PC-9 (cell line): Measurements from ENCODE around the gene ADH5. TPM values are rescaled to one million over a fixed set of nuclear protein-coding genes. Genes with fewer than 3 reads are reported as not detected.

Experiments used
- BruUV-seq: library from RNA; stranded (reverse); fragments of 400-500 nt; replicated peaks from 2 replicates; lab custom pipeline; 2021; lab: Mats Ljungman, UMichigan
- CTCF ChIA-PET: fragments of 300-600 bp; sonication (Branson Sonifier 250); formaldehyde crosslinking; loops from one replicate; lab custom pipeline; 2022; ENCODE audit warnings: antibody characterized with exemption; lab: Charles Lee
- POLR2A ChIA-PET: fragments of 300-600 bp; sonication (Branson Sonifier 250); formaldehyde crosslinking; loops from one replicate; lab custom pipeline; 2022; ENCODE audit warnings: antibody characterized with exemption; ENCODE audit not compliant: unreplicated experiment; lab: Charles Lee
- DNase-seq, 2 experiments: peaks; one replicate each; pipeline versions ENCODE4 v3.0.0 to v3.0.0-alpha.2; 2015 to 2022; ENCODE audit warnings: mixed read lengths in 1 of 2
- H2AFZ ChIP-seq: fragments of 200-600 bp; sonication (generic); 2 replicates; pipeline ENCODE4 v1.8.1; 2017; ENCODE audit warnings: antibody characterized with exemption
- H3F3A ChIP-seq: fragments of 200-600 bp; sonication (generic); 2 replicates; pipeline ENCODE4 v1.8.1; 2017; ENCODE audit warnings: antibody characterized with exemption, mild to moderate bottlenecking, low read depth; ENCODE audit not compliant: insufficient read depth
- H3K27ac ChIP-seq: fragments of 200-600 bp; sonication (generic); 2 replicates; pipeline ENCODE4 v1.6.1; 2016; ENCODE audit warnings: mixed run types
- H3K27me3 ChIP-seq: fragments of 200-600 bp; sonication (generic); 2 replicates; pipeline ENCODE4 v1.6.1; 2016; ENCODE audit warnings: low read depth, mixed run types; ENCODE audit not compliant: insufficient read depth
- H3K36me3 ChIP-seq: fragments of 200-600 bp; sonication (generic); 2 replicates; pipeline ENCODE4 v1.6.1; 2016; ENCODE audit warnings: low read depth, mixed run types
- H3K4me1 ChIP-seq: fragments of 200-600 bp; sonication (generic); replicated peaks from 2 replicates; pipeline ENCODE4 v1.6.1; 2016; ENCODE audit warnings: mixed run types; ENCODE audit not compliant: insufficient read depth
- H3K4me2 ChIP-seq: fragments of 200-600 bp; sonication (generic); 2 replicates; pipeline ENCODE4 v1.6.1; 2017; ENCODE audit warnings: mixed run types
- H3K4me3 ChIP-seq: fragments of 200-600 bp; sonication (generic); 2 replicates; pipeline ENCODE4 v1.6.1; 2016; ENCODE audit warnings: mixed run types
- H3K79me2 ChIP-seq: fragments of 200-600 bp; sonication (generic); 2 replicates; pipeline ENCODE4 v1.6.1; 2017; ENCODE audit warnings: low read depth, mixed run types
- H3K9me2 ChIP-seq: fragments of 200-600 bp; sonication (generic); 2 replicates; pipeline ENCODE4 v1.8.1; 2017; ENCODE audit warnings: mild to moderate bottlenecking; ENCODE audit not compliant: insufficient read depth
- H3K9me3 ChIP-seq: fragments of 200-600 bp; sonication (generic); 2 replicates; pipeline ENCODE4 v1.8.1; 2016; ENCODE audit warnings: low read depth; ENCODE audit not compliant: insufficient read depth
- H4K20me1 ChIP-seq: fragments of 200-600 bp; sonication (generic); 2 replicates; pipeline ENCODE4 v1.8.1; 2017; ENCODE audit not compliant: insufficient read depth
- CTCF ChIP-seq: fragments of 200-600 bp; sonication (generic); conservative IDR thresholded peaks from 2 replicates; pipeline ENCODE4 v1.6.1; 2017; ENCODE audit warnings: mixed run types, antibody characterized with exemption, mild to moderate bottlenecking, moderate library complexity
- EZH2 ChIP-seq: fragments of 200-600 bp; sonication (generic); IDR thresholded peaks from 2 replicates; pipeline ENCODE4 v1.8.0; 2017; ENCODE audit warnings: antibody characterized with exemption, low read depth
- intact Hi-C: fragments of 100-400 bp; cut with micrococcal nuclease; formaldehyde crosslinking; loops from one replicate; pipeline ENCODE4 v1.10.0; 2022; ENCODE audit not compliant: unreplicated experiment
- total RNA-seq: library from RNA; stranded (reverse); gene quantifications from 2 replicates; pipeline ENCODE4 v1.2.3, GENCODE V29; 2021

ADH5 gene
- total RNA-seq, 1 experiment from 2014 or later = 94.7 TPM

GRCh38 chr4:99061048-99061700 is 27.4 kb downstream of the ADH5 start:
- H4K20me1 ChIP-seq = no peaks in the 10 kb centered on the region
- no peak overlapping the region for H3K4me3 ChIP-seq
- ChIA-PET POLR2A (interaction anchor here (0.6 to 1.2 kb wide), 2 partner anchors 27 to 889 kb away, joined by 5 read pairs; partner anchors contain the start of gene ADH5), CTCF (no interaction called here)
- no peak for DNase-seq
- TF ChIP-seq CTCF (no peak), EZH2 (no peak)
- H3K9me3 ChIP-seq = no peaks in the 10 kb centered on the region
- no peaks in the 10 kb centered on the region for H3K27me3 ChIP-seq
- H3K4me1 ChIP-seq = peaks cover 23% of the 10 kb centered on the region
- H3K9me2 ChIP-seq = no peaks in the 10 kb centered on the region
- no peak overlapping the region for H2AFZ ChIP-seq
- no peak overlapping the region for H3K4me2 ChIP-seq
- H3K36me3 ChIP-seq = peaks cover 39% of the 10 kb centered on the region
- intact Hi-C loops = loop anchor here (5.0 kb wide), 1 partner anchor 404 kb away; the partner anchor contains the start of gene TSPAN5
- peak overlapping the region; percentile 55 for H3K27ac ChIP-seq
- no TSS peak for BruUV-seq
- no peaks in the 10 kb centered on the region for H3K79me2 ChIP-seq
- peaks cover 10% of the 10 kb centered on the region for H3F3A ChIP-seq

GRCh38 chr4:99059550-99059949 is 29.0 kb downstream of the ADH5 start:
- POLR2A ChIA-PET = interaction anchor here (1.2 kb wide), 1 partner anchor 29 kb away, joined by 5 read pairs; the partner anchor contains the start of gene ADH5
- intact Hi-C loops = loop anchor here (5.0 kb wide), 1 partner anchor 62 kb away; the partner anchor contains the start of gene METAP1

GRCh38 chr4:99058228-99058627 is 30.4 kb downstream of the ADH5 start:
- intact Hi-C loops = loop anchor here (5.0 kb wide), 1 partner anchor 61 kb away; the partner anchor contains the start of gene METAP1
- H4K20me1 ChIP-seq = no peaks in the 10 kb centered on the region
- H3F3A ChIP-seq = peaks cover 21% of the 10 kb centered on the region
- peaks cover 46% of the 10 kb centered on the region for H3K36me3 ChIP-seq
- no peaks in the 10 kb centered on the region for H3K27me3 ChIP-seq
- H3K27ac ChIP-seq = no peak overlapping the region
- no peak for TF ChIP-seq EZH2
- no peak for TF ChIP-seq CTCF
- no peak for DNase-seq
- CTCF ChIA-PET = no interaction called here
- no peaks in the 10 kb centered on the region for H3K9me2 ChIP-seq
- H3K4me2 ChIP-seq = no peak overlapping the region
- POLR2A ChIA-PET = no interaction called here
- no peaks in the 10 kb centered on the region for H3K9me3 ChIP-seq
- no peak overlapping the region for H2AFZ ChIP-seq
- no TSS peak for BruUV-seq
- H3K79me2 ChIP-seq = no peaks in the 10 kb centered on the region
- H3K4me1 ChIP-seq = peaks cover 23% of the 10 kb centered on the region
- H3K4me3 ChIP-seq = no peak overlapping the region

More at GRCh38 chr4:99059550-99059949, 29.0 kb downstream of the ADH5 start:
- H3K4me2 ChIP-seq = peak overlapping the region; percentile 30; the same call in 1 of the 2 replicates
- H3F3A ChIP-seq = peaks cover 20% of the 10 kb centered on the region
- H3K4me3 ChIP-seq = no peak overlapping the region
- peak overlapping the region; percentile 85 for H3K27ac ChIP-seq
- CTCF ChIA-PET = no interaction called here
- no peaks in the 10 kb centered on the region for H3K79me2 ChIP-seq
- DNase-seq = no peak
- no peaks in the 10 kb centered on the region for H3K9me3 ChIP-seq
- peaks cover 23% of the 10 kb centered on the region for H3K4me1 ChIP-seq
- no peaks in the 10 kb centered on the region for H3K27me3 ChIP-seq
- no peaks in the 10 kb centered on the region for H3K9me2 ChIP-seq
- no TSS peak for BruUV-seq
- 0 out of 2 replicates have a peak overlapping the region, but pooled peaks have one; percentile 37 for H2AFZ ChIP-seq
- no peaks in the 10 kb centered on the region for H4K20me1 ChIP-seq
- no peak for TF ChIP-seq CTCF
- H3K36me3 ChIP-seq = peaks cover 39% of the 10 kb centered on the region
